HG03066 (cell line): Measurements from ENCODE around the gene OR52J3.

Experiments used
- ATAC-seq: cut with Tn5 transposase; IDR thresholded peaks from one replicate; pipeline ENCODE4 v1.9.1; 2021; ENCODE audit warnings: low read depth; ENCODE audit not compliant: unreplicated experiment

The OR52J3 gene

GRCh38 chr11:5092821-5093585 is 46.7 kb downstream of the OR52J3 start:
- no peak for ATAC-seq

GRCh38 chr11:5096011-5096410 is 49.7 kb downstream of the OR52J3 start:
- ATAC-seq: no peak
